K562 (cell line): ENCODE results near the gene SENP8.

Source experiments
- BACH1 ChIP-seq: fragments of 200-800 bp; sonication (Bioruptor generic); IDR thresholded peaks from 2 replicates; pipeline ENCODE4 v1.6.1; 2016; ENCODE audit warnings: missing genetic modification characterization, missing compliant biosample characterization
- EHMT2 ChIP-seq: fragments of 450-650 bp; IDR thresholded peaks from 2 replicates; pipeline ENCODE4 v1.6.1; 2018; ENCODE audit warnings: antibody characterized with exemption
- HNRNPUL1 ChIP-seq: fragments of 200-400 bp; formaldehyde crosslinking; IDR thresholded peaks from 2 replicates; pipeline ENCODE4 v1.6.1; 2017; ENCODE audit warnings: low read length
- JUNB ChIP-seq: fragments of 450-650 bp; formaldehyde crosslinking; conservative IDR thresholded peaks from 2 replicates; pipeline ENCODE4 v1.4.0; 2020; ENCODE audit warnings: mild to moderate bottlenecking
- POLR2AphosphoS5 ChIP-seq: IDR thresholded peaks from 2 replicates; pipeline ENCODE4 v1.6.1; 2011; ENCODE audit warnings: mild to moderate bottlenecking, low read depth, low read length, moderate library complexity; ENCODE audit not compliant: control insufficient read depth, insufficient read depth
- RAD21 ChIP-seq, 2 experiments: fragments of 250-450 bp in 1 of 2; fragments of 450-650 bp in 1 of 2; sonication (Bioruptor Pico) in 1 of 2; formaldehyde crosslinking in 1 of 2; IDR thresholded peaks in 1 of 2; conservative IDR thresholded peaks in 1 of 2; 2 replicates each; pipeline versions ENCODE4 v1.4.0 to v1.8.0; 2020 to 2022; ENCODE audit warnings: mild to moderate bottlenecking in 2 of 2, moderate library complexity in 1 of 2
- RFX5 ChIP-seq: IDR thresholded peaks from 2 replicates; pipeline ENCODE4 v1.6.1; 2011; ENCODE audit warnings: low read depth, mild to moderate bottlenecking, improper control_type of control experiment, low read length
- RHOXF2B ChIP-seq: fragments of 250-450 bp; sonication (Bioruptor Pico); conservative IDR thresholded peaks from 2 replicates; pipeline ENCODE4 v1.5.1; 2021
- ZNF263 ChIP-seq: sonication (generic); formaldehyde crosslinking; IDR thresholded peaks from 2 replicates; pipeline ENCODE4 v1.8.0; 2022; ENCODE audit warnings: mild to moderate bottlenecking, missing genetic modification reagents, borderline replicate concordance
- ZNF274 ChIP-seq: IDR thresholded peaks from 2 replicates; pipeline ENCODE4 v1.6.1; 2011; ENCODE audit warnings: low read depth, mild to moderate bottlenecking, low read length, moderate library complexity, borderline replicate concordance

DNA sequence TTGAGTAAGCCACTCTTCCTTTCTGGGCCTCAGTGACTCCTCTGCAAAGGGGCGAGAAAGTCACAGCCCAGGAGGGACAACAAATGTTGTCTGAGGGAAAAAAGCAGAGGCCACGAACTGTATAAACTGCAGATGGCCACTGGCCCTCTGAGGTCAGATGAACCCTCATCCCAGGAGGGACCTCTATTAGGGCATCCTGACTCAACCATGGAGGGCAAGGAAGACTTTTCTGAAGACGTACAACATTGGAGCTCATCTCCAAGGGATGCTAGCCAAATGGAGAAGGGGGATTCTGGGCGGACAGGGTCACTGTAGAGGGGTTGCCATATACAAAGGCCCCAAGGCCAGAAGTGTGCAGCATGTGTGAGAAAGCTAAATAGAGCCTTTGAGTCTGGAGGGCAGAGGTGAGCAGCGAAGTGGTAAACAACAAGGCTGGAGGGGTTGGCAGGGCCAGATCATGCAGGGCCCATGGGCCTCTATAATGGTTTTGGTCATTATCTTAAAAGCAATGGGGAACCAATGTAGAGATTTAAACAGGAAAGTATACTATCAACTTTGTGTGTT, 62.6 kb downstream of the SENP8 start:
- TF ChIP-seq RFX5 (no peak), ZNF263 (CRISPR knock-in tag) (no peak), BACH1 (tag) (no peak), POLR2AphosphoS5 (no peak), RAD21 (CRISPR knock-in tag; conservative IDR thresholded peaks at IDR 0.05 in 1 of 2, IDR thresholded peaks at IDR 0.05 in 1 of 2) (no peak), HNRNPUL1 (no peak), ZNF274 (no peak), JUNB (CRISPR knock-in tag) (no peak), RHOXF2B (CRISPR knock-in tag) (no peak), EHMT2 (no peak)
